Esophagus muscularis mucosa (tissue), 3 donors: Measurements from ENCODE around the gene TRAF2.

Experiments used
- CTCF ChIP-seq, 3 experiments: fragments of 200-600 bp in 2 of 3; fragments of 450-650 bp in 1 of 3; sonication (generic) in 2 of 3; IDR thresholded peaks; one replicate each; pipeline ENCODE4 v1.5.1; 2017 to 2019; ENCODE audit warnings: antibody characterized with exemption in 3 of 3, mild to moderate bottlenecking in 2 of 3, moderate library complexity in 1 of 3
- POLR2A ChIP-seq: fragments of 450-650 bp; IDR thresholded peaks from one replicate; pipeline ENCODE4 v1.6.1; 2017; ENCODE audit warnings: antibody characterized with exemption, moderate library complexity, mild to moderate bottlenecking, low read depth
- POLR2AphosphoS5 ChIP-seq, 2 donors: sonication (generic); formaldehyde crosslinking; IDR thresholded peaks; one replicate each; pipeline ENCODE4 v1.6.1; 2017; ENCODE audit warnings: antibody characterized with exemption in 2 of 2

DNA sequence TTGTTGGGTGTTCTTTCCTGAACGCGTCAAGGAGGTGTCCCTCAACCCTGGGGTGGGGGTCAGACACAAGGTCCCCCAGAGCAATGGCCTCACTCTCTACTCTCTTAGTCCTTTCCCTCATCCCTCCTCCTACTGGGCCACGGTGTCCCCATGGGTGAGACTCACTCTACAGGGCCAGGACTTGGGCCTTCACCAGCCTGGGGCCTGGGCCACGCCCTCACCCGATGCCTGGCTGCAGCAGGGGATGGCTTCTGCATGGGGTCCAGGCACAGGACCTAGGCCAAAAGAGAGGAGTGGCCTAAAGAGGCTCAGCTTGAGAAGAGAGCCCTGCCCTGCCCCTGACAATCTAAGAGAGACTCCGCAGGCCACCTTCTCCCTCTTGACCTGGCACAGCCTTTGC is 71.6 kb downstream of the TRAF2 start:
- TF ChIP-seq CTCF (IDR thresholded peaks at IDR 0.05) (no peak), POLR2AphosphoS5 (IDR thresholded peaks at IDR 0.05) (no peak), POLR2A (no peak)
